ENCODE measurements around the gene TBC1D2B. TPM values are rescaled to one million over a fixed set of nuclear protein-coding genes. Genes with fewer than 3 reads are reported as not detected.

Gene TBC1D2B
- polyA plus RNA-seq, 1 donor (not counting 4 experiments of a cell fraction or from before 2014, with no cell fraction given) = 27.0 TPM

- H3K79me2 ChIP-seq (ENCODE audit: control insufficient read depth, insufficient read depth, low read length) = peaks cover 23% of the 10 kb centered on the region
- no peaks in the 10 kb centered on the region for H3K36me3 ChIP-seq (ENCODE audit: control insufficient read depth in 2 of 2, extremely low read depth in 1 of 2, insufficient read depth in 2 of 2, low read length in 2 of 2)
- H3K4me2 ChIP-seq (ENCODE audit: control insufficient read depth, extremely low read depth, insufficient read depth, low read depth, low read length) = no peak overlapping the region
- TF ChIP-seq EZH2 (IDR thresholded peaks at IDR 0.05; ENCODE audit: low read length) (no peak), CTCF (optimal IDR thresholded peaks at IDR 0.05 in 1 of 3, IDR thresholded peaks at IDR 0.05 in 1 of 3, conservative IDR thresholded peaks at IDR 0.05 in 1 of 3; ENCODE audit: extremely low read depth in 1 of 3, insufficient read depth in 2 of 3, low read length in 3 of 3) (no peak)
- no peak overlapping the region for H3K27ac ChIP-seq (ENCODE audit: control insufficient read depth, insufficient read depth, low read length)
- no peaks in the 10 kb centered on the region for H4K20me1 ChIP-seq (ENCODE audit: control insufficient read depth, extremely low read depth, insufficient read depth, low read length)
- no peak overlapping the region for H3K4me3 ChIP-seq (ENCODE audit: control insufficient read depth in 2 of 3, extremely low read depth in 1 of 3, insufficient read depth in 2 of 3, low read depth in 1 of 3, low read length in 3 of 3)
- H3K27me3 ChIP-seq (ENCODE audit: control insufficient read depth, extremely low read depth, insufficient read depth, low read length) = no peaks in the 10 kb centered on the region
- no peaks in the 10 kb centered on the region for H3K9me3 ChIP-seq (ENCODE audit: control insufficient read depth, low read depth, low read length)
- peaks cover 2% of the 10 kb centered on the region for H3K9me1 ChIP-seq (ENCODE audit: control insufficient read depth, extremely low read depth, insufficient read depth, low read length)
- dilution Hi-C loops (cut with MboI; ENCODE audit: extremely low pct_ligation_motif_present, low sequenced_read_pairs) = no loop called here
- peaks cover 14% of the 10 kb centered on the region for H3K4me1 ChIP-seq (ENCODE audit: control insufficient read depth, extremely low read depth, insufficient read depth, low read length)
- no peak for FAIRE-seq
- no peak overlapping the region for H2AFZ ChIP-seq (ENCODE audit: control insufficient read depth, low read length)
- no peak overlapping the region for H3K9ac ChIP-seq (ENCODE audit: control insufficient read depth, extremely low read depth, insufficient read depth, low read length)
- no peak for DNase-seq (ENCODE audit: low read depth, low spot score)
Observed at GRCh38 chr15:78079298-78080087, 2.0 kb upstream of the TBC1D2B start.

GRCh38 chr15:78077871-78078210 is 330 bp upstream of the TBC1D2B start:
- no peaks in the 10 kb centered on the region for H3K27me3 ChIP-seq (ENCODE audit: control insufficient read depth, extremely low read depth, insufficient read depth, low read length)
- peak overlapping the region; percentile 85 for H2AFZ ChIP-seq (ENCODE audit: control insufficient read depth, low read length)
- DNase-seq (ENCODE audit: low read depth, low spot score) (no peak), FAIRE-seq (no peak)
- no peaks in the 10 kb centered on the region for H3K9me3 ChIP-seq (ENCODE audit: control insufficient read depth, low read depth, low read length)
- H4K20me1 ChIP-seq (ENCODE audit: control insufficient read depth, extremely low read depth, insufficient read depth, low read length) = no peaks in the 10 kb centered on the region
- no peaks in the 10 kb centered on the region for H3K36me3 ChIP-seq (ENCODE audit: control insufficient read depth in 2 of 2, extremely low read depth in 1 of 2, insufficient read depth in 2 of 2, low read length in 2 of 2)
- dilution Hi-C loops (cut with MboI; ENCODE audit: extremely low pct_ligation_motif_present, low sequenced_read_pairs) = no loop called here
- peaks cover 36% of the 10 kb centered on the region for H3K79me2 ChIP-seq (ENCODE audit: control insufficient read depth, insufficient read depth, low read length)
- H3K4me2 ChIP-seq (ENCODE audit: control insufficient read depth, extremely low read depth, insufficient read depth, low read depth, low read length) = peak overlapping the region; percentile 71
- peaks cover 14% of the 10 kb centered on the region for H3K4me1 ChIP-seq (ENCODE audit: control insufficient read depth, extremely low read depth, insufficient read depth, low read length)
- H3K27ac ChIP-seq (ENCODE audit: control insufficient read depth, insufficient read depth, low read length) = no peak overlapping the region
- H3K4me3 ChIP-seq (ENCODE audit: control insufficient read depth in 2 of 3, extremely low read depth in 1 of 3, insufficient read depth in 2 of 3, low read depth in 1 of 3, low read length in 3 of 3) = peak overlapping the region; percentile 42 to 74 (median 60)
- no peak for TF ChIP-seq CTCF (optimal IDR thresholded peaks at IDR 0.05 in 1 of 3, IDR thresholded peaks at IDR 0.05 in 1 of 3, conservative IDR thresholded peaks at IDR 0.05 in 1 of 3; ENCODE audit: extremely low read depth in 1 of 3, insufficient read depth in 2 of 3, low read length in 3 of 3)
- no peak for TF ChIP-seq EZH2 (IDR thresholded peaks at IDR 0.05; ENCODE audit: low read length)
- H3K9me1 ChIP-seq (ENCODE audit: control insufficient read depth, extremely low read depth, insufficient read depth, low read length) = peaks cover 2% of the 10 kb centered on the region
- no peak overlapping the region for H3K9ac ChIP-seq (ENCODE audit: control insufficient read depth, extremely low read depth, insufficient read depth, low read length)

Measured in keratinocyte (primary cell).